ENCODE measurements around the gene TAF11L2. TPM values are rescaled to one million over a fixed set of nuclear protein-coding genes. Genes with fewer than 3 reads are reported as not detected.
"Not testable (repeated sequence)": the region's sequence is repeated elsewhere in the genome, so short reads cannot be mapped to it uniquely, and the experiment has no call there.

Gene TAF11L2
- total and polyA plus RNA-seq, 7 experiments from 2014 or later = not detected

- POLR2A ChIA-PET, DNase-seq: not testable (repeated sequence)
These were observed 23.0 kb upstream of the TAF11L2 start for GRCh38 chr5:17475064-17475463.

GRCh38 chr5:17477043-17477442 lies 21.0 kb upstream of the TAF11L2 start:
- Mint-ChIP-seq H3K27me3 (peaks cover 0 to 3% (median 0%) of the 10 kb centered on the region in 5 donors), H3K4me1 (no peaks in the 10 kb centered on the region), H3K9me3 (peaks cover 0 to 4% (median 0%) of the 10 kb centered on the region in 11 donors), H3K27ac (peak overlapping the region in 1 of 9 donors; percentile 32), H3K36me3 (no peaks in the 10 kb centered on the region), H3K4me3 (no peak overlapping the region)
- no peak for ATAC-seq
- CTCF ChIA-PET = no interaction called here
- Histone ChIP-seq H3K4me3 (ENCODE audit: low read length) (no peak overlapping the region), H3K27ac (ENCODE audit: low read depth, low read length) (no peak overlapping the region), H3K27me3 (ENCODE audit: control insufficient read depth in 2 of 2, insufficient read depth in 2 of 2, low read length in 2 of 2) (no peaks in the 10 kb centered on the region), H3K36me3 (ENCODE audit: control insufficient read depth in 2 of 3, insufficient read depth in 3 of 3, low read length in 3 of 3) (no peaks in the 10 kb centered on the region), H3K9me3 (ENCODE audit: control insufficient read depth in 2 of 3, low read length in 3 of 3) (no peaks in the 10 kb centered on the region), H3K4me1 (ENCODE audit: control insufficient read depth in 2 of 2, insufficient read depth in 2 of 2, low read length in 2 of 2) (no peaks in the 10 kb centered on the region)
- intact Hi-C loops (cut with micrococcal nuclease) = no loop called here
- POLR2A ChIA-PET = no interaction called here
- DNase-seq = no peak

More at GRCh38 chr5:17475064-17475463, 23.0 kb upstream of the TAF11L2 start:
- H3K4me1 Mint-ChIP-seq; H3K27me3 Mint-ChIP-seq; H3K36me3 Mint-ChIP-seq; H3K4me1 ChIP-seq (ENCODE audit: control insufficient read depth in 2 of 2, insufficient read depth in 2 of 2, low read length in 2 of 2); H3K9me3 Mint-ChIP-seq; H3K36me3 ChIP-seq (ENCODE audit: control insufficient read depth in 2 of 3, insufficient read depth in 3 of 3, low read length in 3 of 3); H3K27ac ChIP-seq (ENCODE audit: low read depth, low read length); H3K4me3 Mint-ChIP-seq; H3K9me3 ChIP-seq (ENCODE audit: control insufficient read depth in 2 of 3, low read length in 3 of 3); H3K27ac Mint-ChIP-seq; H3K27me3 ChIP-seq (ENCODE audit: control insufficient read depth in 2 of 2, insufficient read depth in 2 of 2, low read length in 2 of 2); H3K4me3 ChIP-seq (ENCODE audit: low read length); intact Hi-C loops (cut with micrococcal nuclease); CTCF ChIA-PET; ATAC-seq: not testable (repeated sequence)

GRCh38 chr5:17477573-17478265 lies 20.3 kb upstream of the TAF11L2 start:
- no peak overlapping the region for H3K4me3 Mint-ChIP-seq
- Histone ChIP-seq H3K4me3 (ENCODE audit: low read length) (no peak overlapping the region), H3K4me1 (ENCODE audit: control insufficient read depth in 2 of 2, insufficient read depth in 2 of 2, low read length in 2 of 2) (no peaks in the 10 kb centered on the region), H3K27me3 (ENCODE audit: control insufficient read depth in 2 of 2, insufficient read depth in 2 of 2, low read length in 2 of 2) (no peaks in the 10 kb centered on the region), H3K36me3 (ENCODE audit: control insufficient read depth in 2 of 3, insufficient read depth in 3 of 3, low read length in 3 of 3) (no peaks in the 10 kb centered on the region), H3K27ac (ENCODE audit: low read depth, low read length) (no peak overlapping the region), H3K9me3 (ENCODE audit: control insufficient read depth in 2 of 3, low read length in 3 of 3) (no peaks in the 10 kb centered on the region)
- H3K4me1 Mint-ChIP-seq = no peaks in the 10 kb centered on the region
- ChIA-PET POLR2A (no interaction called here), CTCF (no interaction called here)
- intact Hi-C loops (cut with micrococcal nuclease) = no loop called here
- H3K9me3 Mint-ChIP-seq = peaks cover 0 to 3% (median 0%) of the 10 kb centered on the region in 11 donors
- H3K27ac Mint-ChIP-seq = no peak overlapping the region
- no peak for DNase-seq
- no peaks in the 10 kb centered on the region for H3K36me3 Mint-ChIP-seq
- no peak for ATAC-seq
- peaks cover 0 to 3% (median 0%) of the 10 kb centered on the region in 5 donors for H3K27me3 Mint-ChIP-seq

GRCh38 chr5:17481378-17481777 lies 16.7 kb upstream of the TAF11L2 start:
- ChIA-PET POLR2A (no interaction called here), CTCF (no interaction called here)
- H3K9me3 ChIP-seq (ENCODE audit: control insufficient read depth in 2 of 3, low read length in 3 of 3) = no peaks in the 10 kb centered on the region
- no peaks in the 10 kb centered on the region for H3K4me1 ChIP-seq (ENCODE audit: control insufficient read depth in 2 of 2, insufficient read depth in 2 of 2, low read length in 2 of 2)
- H3K27me3 ChIP-seq (ENCODE audit: control insufficient read depth in 2 of 2, insufficient read depth in 2 of 2, low read length in 2 of 2) = no peaks in the 10 kb centered on the region
- H3K36me3 ChIP-seq (ENCODE audit: control insufficient read depth in 2 of 3, insufficient read depth in 3 of 3, low read length in 3 of 3) = no peaks in the 10 kb centered on the region
- Mint-ChIP-seq H3K9me3 (peaks cover 0 to 6% (median 0%) of the 10 kb centered on the region in 11 donors), H3K27ac (no peak overlapping the region), H3K4me3 (no peak overlapping the region), H3K27me3 (peaks cover 0 to 3% (median 0%) of the 10 kb centered on the region in 5 donors), H3K36me3 (no peaks in the 10 kb centered on the region), H3K4me1 (no peaks in the 10 kb centered on the region)
- no peak overlapping the region for H3K4me3 ChIP-seq (ENCODE audit: low read length)
- intact Hi-C loops (cut with micrococcal nuclease) = no loop called here
- no peak overlapping the region for H3K27ac ChIP-seq (ENCODE audit: low read depth, low read length)
- ATAC-seq = no peak
- no peak for DNase-seq

GRCh38 chr5:17482790-17483189 lies 15.2 kb upstream of the TAF11L2 start:
- H3K36me3 ChIP-seq (ENCODE audit: control insufficient read depth in 2 of 3, insufficient read depth in 3 of 3, low read length in 3 of 3) = no peaks in the 10 kb centered on the region
- H3K9me3 ChIP-seq (ENCODE audit: control insufficient read depth in 2 of 3, low read length in 3 of 3) = no peaks in the 10 kb centered on the region
- H3K27me3 Mint-ChIP-seq = peaks cover 0 to 3% (median 0%) of the 10 kb centered on the region in 5 donors
- H3K9me3 Mint-ChIP-seq = peaks cover 0 to 6% (median 0%) of the 10 kb centered on the region in 11 donors
- H3K4me3 ChIP-seq (ENCODE audit: low read length) = no peak overlapping the region
- no peaks in the 10 kb centered on the region for H3K27me3 ChIP-seq (ENCODE audit: control insufficient read depth in 2 of 2, insufficient read depth in 2 of 2, low read length in 2 of 2)
- no peaks in the 10 kb centered on the region for H3K36me3 Mint-ChIP-seq
- intact Hi-C loops (cut with micrococcal nuclease) = no loop called here
- ATAC-seq = no peak
- no peak for DNase-seq
- ChIA-PET CTCF (no interaction called here), POLR2A (no interaction called here)
- H3K27ac ChIP-seq (ENCODE audit: low read depth, low read length) = no peak overlapping the region
- H3K27ac Mint-ChIP-seq = no peak overlapping the region
- no peaks in the 10 kb centered on the region for H3K4me1 ChIP-seq (ENCODE audit: control insufficient read depth in 2 of 2, insufficient read depth in 2 of 2, low read length in 2 of 2)
- H3K4me3 Mint-ChIP-seq = no peak overlapping the region
- H3K4me1 Mint-ChIP-seq = no peaks in the 10 kb centered on the region

- DNase-seq; H3K27ac ChIP-seq (ENCODE audit: low read depth, low read length); POLR2A ChIA-PET; H3K27me3 Mint-ChIP-seq; H3K36me3 Mint-ChIP-seq; H3K4me3 Mint-ChIP-seq; H3K27me3 ChIP-seq (ENCODE audit: control insufficient read depth in 2 of 2, insufficient read depth in 2 of 2, low read length in 2 of 2); H3K36me3 ChIP-seq (ENCODE audit: control insufficient read depth in 2 of 3, insufficient read depth in 3 of 3, low read length in 3 of 3); H3K9me3 ChIP-seq (ENCODE audit: control insufficient read depth in 2 of 3, low read length in 3 of 3); ATAC-seq; H3K4me1 Mint-ChIP-seq; H3K9me3 Mint-ChIP-seq; H3K4me3 ChIP-seq (ENCODE audit: low read length); H3K4me1 ChIP-seq (ENCODE audit: control insufficient read depth in 2 of 2, insufficient read depth in 2 of 2, low read length in 2 of 2); intact Hi-C loops (cut with micrococcal nuclease); CTCF ChIA-PET; H3K27ac Mint-ChIP-seq: not testable (repeated sequence)
These were observed 11.4 kb upstream of the TAF11L2 start for GRCh38 chr5:17486464-17487173.

GRCh38 chr5:17487174-17487512 lies 10.9 kb upstream of the TAF11L2 start:
- Mint-ChIP-seq H3K4me3 (no peak overlapping the region), H3K36me3 (no peaks in the 10 kb centered on the region), H3K27me3 (no peaks in the 10 kb centered on the region), H3K4me1 (no peaks in the 10 kb centered on the region), H3K9me3 (peaks cover 0 to 9% (median 3%) of the 10 kb centered on the region in 11 donors), H3K27ac (no peak overlapping the region)
- Histone ChIP-seq H3K27ac (ENCODE audit: low read depth, low read length) (no peak overlapping the region), H3K36me3 (ENCODE audit: control insufficient read depth in 2 of 3, insufficient read depth in 3 of 3, low read length in 3 of 3) (no peaks in the 10 kb centered on the region), H3K27me3 (ENCODE audit: control insufficient read depth in 2 of 2, insufficient read depth in 2 of 2, low read length in 2 of 2) (no peaks in the 10 kb centered on the region), H3K9me3 (ENCODE audit: control insufficient read depth in 2 of 3, low read length in 3 of 3) (no peaks in the 10 kb centered on the region), H3K4me3 (ENCODE audit: low read length) (no peak overlapping the region), H3K4me1 (ENCODE audit: control insufficient read depth in 2 of 2, insufficient read depth in 2 of 2, low read length in 2 of 2) (no peaks in the 10 kb centered on the region)
- ATAC-seq (no peak), DNase-seq (no peak)
- ChIA-PET POLR2A (no interaction called here), CTCF (no interaction called here)
- intact Hi-C loops (cut with micrococcal nuclease) = no loop called here

Measured in naive thymus-derived CD4-positive, alpha-beta T cell (primary cell).